SU-DHL-6 (cell line): Measurements from ENCODE around the gene MAGEA9B.
A peak's percentile ranks its signal among the peaks of the same experiment; 100 is the strongest.
"Not testable (repeated sequence)": the region's sequence is repeated elsewhere in the genome, so short reads cannot be mapped to it uniquely, and the experiment has no call there.

Experiments used
- H2AFZ ChIP-seq: fragments of 200-600 bp; sonication (generic); 2 replicates; pipeline ENCODE4 v1.6.1; 2014; ENCODE audit warnings: low read depth, mild to moderate bottlenecking, moderate library complexity, mixed read lengths, antibody characterized with exemption, low read length; ENCODE audit not compliant: severe bottlenecking
- H3F3A ChIP-seq: fragments of 200-600 bp; shearing (Covaris generic); 2 replicates; pipeline ENCODE4 v1.6.0; 2016; ENCODE audit warnings: antibody characterized with exemption, mild to moderate bottlenecking; ENCODE audit not compliant: insufficient read depth
- H3K27ac ChIP-seq: fragments of 200-600 bp; sonication (generic); 2 replicates; pipeline ENCODE4 v1.5.1; 2016; ENCODE audit warnings: low read depth, mild to moderate bottlenecking, low read length, moderate library complexity, mixed read lengths
- H3K27me3 ChIP-seq: fragments of 200-600 bp; sonication (generic), shearing (Covaris generic); 2 replicates; pipeline ENCODE4 v1.6.0; 2014; ENCODE audit warnings: mild to moderate bottlenecking, low read length
- H3K36me3 ChIP-seq: fragments of 200-600 bp; sonication (generic); 2 replicates; pipeline ENCODE4 v1.6.1; 2014; ENCODE audit warnings: mild to moderate bottlenecking, low read length, mixed read lengths
- H3K4me2 ChIP-seq: fragments of 300-600, 200-600 bp; shearing (Covaris generic), sonication (generic); 2 replicates; pipeline ENCODE4 v1.6.0; 2014; ENCODE audit warnings: low read length, low read depth, mild to moderate bottlenecking; ENCODE audit not compliant: poor library complexity, severe bottlenecking
- H3K4me3 ChIP-seq: fragments of 200-600 bp; sonication (generic); 2 replicates; pipeline ENCODE4 v1.5.1; 2014; ENCODE audit warnings: antibody characterized with exemption, low read length, mild to moderate bottlenecking, mixed read lengths; ENCODE audit not compliant: insufficient read depth, poor library complexity, severe bottlenecking
- H3K79me2 ChIP-seq: fragments of 200-600 bp; sonication (generic); 2 replicates; pipeline ENCODE4 v1.6.1; 2014; ENCODE audit warnings: mild to moderate bottlenecking, low read length, moderate library complexity; ENCODE audit not compliant: insufficient read depth
- H3K9ac ChIP-seq: fragments of 200-600 bp; sonication (generic); 2 replicates; pipeline ENCODE4 v1.7.0; 2014; ENCODE audit warnings: mild to moderate bottlenecking, low read length
- H3K9me2 ChIP-seq: fragments of 200-600 bp; sonication (generic); replicated peaks from 2 replicates; pipeline ENCODE4 v1.6.1; 2014; ENCODE audit warnings: low read length; ENCODE audit not compliant: insufficient read depth
- H3K9me3 ChIP-seq: fragments of 200-600 bp; sonication (generic); 2 replicates; pipeline ENCODE4 v1.6.1; 2014; ENCODE audit warnings: low read length, mixed read lengths; ENCODE audit not compliant: insufficient read depth
- H4K20me1 ChIP-seq: fragments of 200-600 bp; sonication (generic); 2 replicates; pipeline ENCODE4 v1.6.1; 2014; ENCODE audit warnings: low read depth, mild to moderate bottlenecking, antibody characterized with exemption, low read length, moderate library complexity, mixed read lengths
- CTCF ChIP-seq: fragments of 200-600 bp; sonication (generic); IDR thresholded peaks from one replicate; pipeline ENCODE4 v1.5.1; 2017; ENCODE audit warnings: antibody characterized with exemption, mild to moderate bottlenecking, low read length, moderate library complexity; ENCODE audit not compliant: insufficient read depth, poor library complexity, severe bottlenecking
- EZH2phosphoT487 ChIP-seq: fragments of 200-600 bp; sonication (generic), shearing (Covaris generic); conservative IDR thresholded peaks from 2 replicates; pipeline ENCODE4 v1.6.1; 2018; ENCODE audit warnings: mild to moderate bottlenecking, antibody characterized with exemption, low read length, moderate library complexity, mixed read lengths

MAGEA9B gene

GRCh38 chrX:149587359-149587758 lies at the start of gene MAGEA9B:
MAGEA9B (minus strand) TSS chrX:149587459; CDS start chrX:149583179, 4,280 bp downstream.
- not testable (repeated sequence) for H3F3A ChIP-seq, H3K9ac ChIP-seq

GRCh38 chrX:149633511-149633910 lies 46.3 kb upstream of the MAGEA9B start:
- Histone ChIP-seq H3F3A (no peaks in the 10 kb centered on the region), H3K4me2 (no peak overlapping the region), H3K9ac (no peak overlapping the region), H2AFZ (no peak overlapping the region), H3K27me3 (no peaks in the 10 kb centered on the region), H3K9me2 (no peaks in the 10 kb centered on the region), H3K9me3 (no peaks in the 10 kb centered on the region), H3K79me2 (no peaks in the 10 kb centered on the region), H4K20me1 (no peaks in the 10 kb centered on the region; the same call in 1 of the 2 replicates), H3K27ac (no peak overlapping the region), H3K36me3 (no peaks in the 10 kb centered on the region), H3K4me3 (no peak overlapping the region)
- TF ChIP-seq EZH2phosphoT487 (no peak), CTCF (no peak)

More at GRCh38 chrX:149587359-149587758, at the start of gene MAGEA9B:
- H3K79me2 ChIP-seq, H2AFZ ChIP-seq, H3K36me3 ChIP-seq, H3K27ac ChIP-seq, H3K4me2 ChIP-seq, H4K20me1 ChIP-seq, H3K27me3 ChIP-seq, H3K4me3 ChIP-seq, H3K9me3 ChIP-seq, H3K9me2 ChIP-seq: not testable (repeated sequence)

GRCh38 chrX:149631234-149632165 lies 44.2 kb upstream of the MAGEA9B start, which contains the start of gene TMEM185A:
TMEM185A (minus strand) TSS chrX:149631792; CDS start chrX:149631580, 212 bp downstream.
- Histone ChIP-seq H3K9me2 (no peaks in the 10 kb centered on the region), H3K27me3 (no peaks in the 10 kb centered on the region), H3K9me3 (no peaks in the 10 kb centered on the region), H3K27ac (no peak within 1 kb of the TSS), H2AFZ (peak within 1 kb of the TSS; percentile 82), H4K20me1 (no peaks in the 10 kb centered on the region; the same call in 1 of the 2 replicates), H3F3A (no peaks in the 10 kb centered on the region), H3K79me2 (no peaks in the 10 kb centered on the region), H3K9ac (peak within 1 kb of the TSS; percentile 64), H3K4me2 (peak within 1 kb of the TSS; percentile 73), H3K36me3 (no peaks in the 10 kb centered on the region), H3K4me3 (peak within 1 kb of the TSS; percentile 64)
- TF ChIP-seq EZH2phosphoT487 (no peak), CTCF (no peak)

- Histone ChIP-seq H3K27ac (no peak overlapping the region), H3K79me2 (no peaks in the 10 kb centered on the region), H3K9ac (peak overlapping the region; percentile 64), H3K4me2 (peak overlapping the region; percentile 73), H4K20me1 (no peaks in the 10 kb centered on the region; the same call in 1 of the 2 replicates), H3K36me3 (no peaks in the 10 kb centered on the region), H3K9me3 (no peaks in the 10 kb centered on the region), H3K4me3 (peak overlapping the region; percentile 64), H3K27me3 (no peaks in the 10 kb centered on the region), H3K9me2 (no peaks in the 10 kb centered on the region), H3F3A (no peaks in the 10 kb centered on the region), H2AFZ (peak overlapping the region; percentile 80)
- TF ChIP-seq CTCF (no peak), EZH2phosphoT487 (no peak)
These were observed 43.5 kb upstream of the MAGEA9B start for GRCh38 chrX:149630681-149631233.
